ENCODE data around the gene ANKRD24. TPM values are rescaled to one million over a fixed set of nuclear protein-coding genes. Genes with fewer than 3 reads are reported as not detected.
A peak's percentile ranks its signal among the peaks of the same experiment; 100 is the strongest.

The ANKRD24 gene
- total and polyA plus RNA-seq, 2 of the 13 experiments (the other 11 are each of a cell fraction or from before 2014, with no cell fraction given) = 0.13 to 0.24 TPM

GRCh38 chr19:4172861-4173473 lies 9.5 kb upstream of the ANKRD24 start (continued):
- TF ChIP-seq, protein P1, sequence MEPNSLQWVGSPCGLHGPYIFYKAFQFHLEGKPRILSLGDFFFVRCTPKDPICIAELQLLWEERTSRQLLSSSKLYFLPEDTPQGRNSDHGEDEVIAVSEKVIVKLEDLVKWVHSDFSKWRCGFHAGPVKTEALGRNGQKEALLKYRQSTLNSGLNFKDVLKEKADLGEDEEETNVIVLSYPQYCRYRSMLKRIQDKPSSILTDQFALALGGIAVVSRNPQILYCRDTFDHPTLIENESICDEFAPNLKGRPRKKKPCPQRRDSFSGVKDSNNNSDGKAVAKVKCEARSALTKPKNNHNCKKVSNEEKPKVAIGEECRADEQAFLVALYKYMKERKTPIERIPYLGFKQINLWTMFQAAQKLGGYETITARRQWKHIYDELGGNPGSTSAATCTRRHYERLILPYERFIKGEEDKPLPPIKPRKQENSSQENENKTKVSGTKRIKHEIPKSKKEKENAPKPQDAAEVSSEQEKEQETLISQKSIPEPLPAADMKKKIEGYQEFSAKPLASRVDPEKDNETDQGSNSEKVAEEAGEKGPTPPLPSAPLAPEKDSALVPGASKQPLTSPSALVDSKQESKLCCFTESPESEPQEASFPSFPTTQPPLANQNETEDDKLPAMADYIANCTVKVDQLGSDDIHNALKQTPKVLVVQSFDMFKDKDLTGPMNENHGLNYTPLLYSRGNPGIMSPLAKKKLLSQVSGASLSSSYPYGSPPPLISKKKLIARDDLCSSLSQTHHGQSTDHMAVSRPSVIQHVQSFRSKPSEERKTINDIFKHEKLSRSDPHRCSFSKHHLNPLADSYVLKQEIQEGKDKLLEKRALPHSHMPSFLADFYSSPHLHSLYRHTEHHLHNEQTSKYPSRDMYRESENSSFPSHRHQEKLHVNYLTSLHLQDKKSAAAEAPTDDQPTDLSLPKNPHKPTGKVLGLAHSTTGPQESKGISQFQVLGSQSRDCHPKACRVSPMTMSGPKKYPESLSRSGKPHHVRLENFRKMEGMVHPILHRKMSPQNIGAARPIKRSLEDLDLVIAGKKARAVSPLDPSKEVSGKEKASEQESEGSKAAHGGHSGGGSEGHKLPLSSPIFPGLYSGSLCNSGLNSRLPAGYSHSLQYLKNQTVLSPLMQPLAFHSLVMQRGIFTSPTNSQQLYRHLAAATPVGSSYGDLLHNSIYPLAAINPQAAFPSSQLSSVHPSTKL (CRISPR knock-in tag; IDR thresholded peaks at IDR 0.05) = peak; percentile 55
- no peak for TF ChIP-seq ZNF253 (CRISPR knock-in tag; IDR thresholded peaks at IDR 0.05; ENCODE audit: borderline replicate concordance)
- TF ChIP-seq POGZ (CRISPR knock-in tag; IDR thresholded peaks at IDR 0.05) = no peak
- no peak for TF ChIP-seq ZNF451 (CRISPR knock-in tag; IDR thresholded peaks at IDR 0.05)
- no peak for TF ChIP-seq LCORL (IDR thresholded peaks at IDR 0.05)
- no peak for TF ChIP-seq LCORL (CRISPR knock-in tag; IDR thresholded peaks at IDR 0.05)
- TF ChIP-seq SRY (CRISPR knock-in tag; IDR thresholded peaks at IDR 0.05) = peak; percentile 49; the same call in 1 of the 2 replicates
- TF ChIP-seq TMF1 (CRISPR knock-in tag; IDR thresholded peaks at IDR 0.05; ENCODE audit: low read depth) = peak; percentile 73; the same call in 1 of the 2 replicates
- TF ChIP-seq, protein P2, sequence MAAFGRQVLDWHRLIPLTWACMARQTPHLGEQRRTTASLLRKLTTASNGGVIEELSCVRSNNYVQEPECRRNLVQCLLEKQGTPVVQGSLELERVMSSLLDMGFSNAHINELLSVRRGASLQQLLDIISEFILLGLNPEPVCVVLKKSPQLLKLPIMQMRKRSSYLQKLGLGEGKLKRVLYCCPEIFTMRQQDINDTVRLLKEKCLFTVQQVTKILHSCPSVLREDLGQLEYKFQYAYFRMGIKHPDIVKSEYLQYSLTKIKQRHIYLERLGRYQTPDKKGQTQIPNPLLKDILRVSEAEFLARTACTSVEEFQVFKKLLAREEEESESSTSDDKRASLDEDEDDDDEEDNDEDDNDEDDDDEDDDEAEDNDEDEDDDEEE (CRISPR knock-in tag; IDR thresholded peaks at IDR 0.05) = peak; percentile 86; the same call in 1 of the 2 replicates
- peak; percentile 93 for TF ChIP-seq ZNF446 (CRISPR knock-in tag; IDR thresholded peaks at IDR 0.05)
- TF ChIP-seq POLR2AphosphoS2 (IDR thresholded peaks at IDR 0.05; ENCODE audit: low read depth, low read length) = no peak
- no peak for TF ChIP-seq GTF2F1 (IDR thresholded peaks at IDR 0.05; ENCODE audit: low read length)
- no peak for TF ChIP-seq ZFP36L2 (CRISPR knock-in tag; IDR thresholded peaks at IDR 0.05)
- TF ChIP-seq MIER2 (CRISPR knock-in tag; IDR thresholded peaks at IDR 0.05) = peak; percentile 95
- no peak for TF ChIP-seq ZNF292 (CRISPR knock-in tag; IDR thresholded peaks at IDR 0.05; ENCODE audit: borderline replicate concordance, low read depth)
- peak; percentile 26; the same call in 1 of the 2 replicates for TF ChIP-seq NCOA2 (CRISPR knock-in tag; IDR thresholded peaks at IDR 0.05)
- TF ChIP-seq ZNF557 (CRISPR knock-in tag; IDR thresholded peaks at IDR 0.05) = 0 out of 2 replicates have a peak, but pooled peaks have one; percentile 63
- no peak for TF ChIP-seq KIAA2018 (CRISPR knock-in tag; IDR thresholded peaks at IDR 0.05; ENCODE audit: borderline replicate concordance)
